HCT116 (cell line): ENCODE data around the gene SLC45A2. TPM values are rescaled to one million over a fixed set of nuclear protein-coding genes. Genes with fewer than 3 reads are reported as not detected.

ENCODE experiments used
- ATAC-seq: fragments of 200-7000 bp; cut with Tn5 transposase; 2 replicates; pipeline ENCODE4 v1.9.1; 2020; ENCODE audit warnings: mild to moderate bottlenecking, moderate library complexity
- BruUV-seq: library from RNA; stranded (reverse); fragments of 400-500 nt; replicated peaks from 2 replicates; lab custom pipeline; 2021; lab: Mats Ljungman, UMichigan
- CTCF ChIA-PET: fragments of 300-600 bp; sonication (Branson Sonifier 250); formaldehyde crosslinking; loops from one replicate; lab custom pipeline; 2021; ENCODE audit warnings: antibody characterized with exemption; lab: Charles Lee
- POLR2A ChIA-PET: fragments of 300-600, 350-600 bp; sonication (Branson Sonifier 250); formaldehyde crosslinking; loops from one replicate; lab custom pipeline; 2021; ENCODE audit warnings: antibody characterized with exemption; lab: Charles Lee
- RAD21 ChIA-PET, 2 experiments: fragments of 300-600 bp; sonication (Branson Sonifier 250); formaldehyde crosslinking; loops; one replicate each; lab custom pipeline; 2023; ENCODE audit warnings: low total read pairs in 2 of 2; ENCODE audit not compliant: uncharacterized antibody in 2 of 2, unreplicated experiment in 2 of 2, low non-redundant PET in 1 of 2; lab: Charles Lee
- DNase-seq: peaks from one replicate; pipeline ENCODE4 v3.0.0-alpha.2; 2010; ENCODE audit warnings: low read depth, low spot score
- H2AFZ ChIP-seq: fragments of 200-600 bp; shearing (Covaris generic), sonication (generic); 2 replicates; pipeline ENCODE4 v1.6.1; 2017; ENCODE audit warnings: low read depth, mixed run types, mixed read lengths, antibody characterized with exemption, low read length; ENCODE audit not compliant: poor library complexity, severe bottlenecking
- H3K27ac ChIP-seq: 2 replicates; pipeline ENCODE4 v1.5.1; 2012; ENCODE audit warnings: low read depth, low read length
- H3K27me3 ChIP-seq: fragments of 200-600 bp; sonication (generic); 2 replicates; pipeline ENCODE4 v1.6.1; 2016; ENCODE audit warnings: mixed run types, low read length, mixed read lengths; ENCODE audit not compliant: insufficient read depth
- H3K36me3 ChIP-seq, 2 experiments: fragments of 200-500 bp in 1 of 2; fragments of 200-600 bp in 1 of 2; sonication (Bioruptor generic) in 1 of 2; sonication (generic) in 1 of 2; 2 replicates each; pipeline versions ENCODE4 v1.5.1 to v1.6.1; 2014 to 2016; ENCODE audit warnings: low read length in 2 of 2, inconsistent platforms in 1 of 2, mixed read lengths in 1 of 2, mixed run types in 1 of 2; ENCODE audit not compliant: insufficient read depth in 2 of 2, control insufficient read depth in 1 of 2
- H3K4me1 ChIP-seq, 2 experiments: fragments of 200-600 bp in 1 of 2; sonication (generic) in 1 of 2; 2 replicates each; pipeline versions ENCODE4 v1.5.1 to v1.6.1; 2012 to 2017; ENCODE audit warnings: low read length in 2 of 2, inconsistent platforms in 1 of 2, mild to moderate bottlenecking in 1 of 2, mixed read lengths in 1 of 2, mixed run types in 1 of 2, moderate library complexity in 1 of 2; ENCODE audit not compliant: insufficient read depth in 2 of 2, control insufficient read depth in 1 of 2
- H3K4me2 ChIP-seq: fragments of 200-600 bp; sonication (generic); 2 replicates; pipeline ENCODE4 v1.6.1; 2017; ENCODE audit warnings: mixed run types, low read length, mixed read lengths
- H3K4me3 ChIP-seq, 2 experiments: fragments of 200-600 bp in 1 of 2; sonication (generic) in 1 of 2; replicated peaks in 1 of 2; 2 replicates each; pipeline ENCODE4 v1.5.1; 2011 to 2016; ENCODE audit warnings: low read length in 2 of 2, control low read depth in 1 of 2, low read depth in 1 of 2, mild to moderate bottlenecking in 1 of 2, mixed read lengths in 1 of 2, mixed run types in 1 of 2
- H3K79me2 ChIP-seq: fragments of 200-600 bp; sonication (generic); 2 replicates; pipeline ENCODE4 v1.6.1; 2017; ENCODE audit warnings: mild to moderate bottlenecking, mixed run types, low read length, moderate library complexity, mixed read lengths; ENCODE audit not compliant: insufficient read depth
- H3K9ac ChIP-seq: fragments of 200-600 bp; sonication (generic); 2 replicates; pipeline ENCODE4 v1.6.1; 2016; ENCODE audit warnings: low read length, mixed read lengths
- H3K9me2 ChIP-seq: fragments of 200-600 bp; sonication (generic), shearing (Covaris generic); 2 replicates; pipeline ENCODE4 v1.6.1; 2017; ENCODE audit warnings: mixed run types, mild to moderate bottlenecking, moderate library complexity; ENCODE audit not compliant: insufficient read depth
- H3K9me3 ChIP-seq, 2 experiments: fragments of 200-500 bp in 1 of 2; fragments of 200-600 bp in 1 of 2; sonication (Bioruptor generic) in 1 of 2; sonication (generic) in 1 of 2; 2 replicates each; pipeline ENCODE4 v1.6.1; 2014 to 2017; ENCODE audit warnings: low read length in 2 of 2, mixed read lengths in 2 of 2, inconsistent platforms in 1 of 2, low read depth in 1 of 2, mild to moderate bottlenecking in 1 of 2, mixed run types in 1 of 2, moderate library complexity in 1 of 2; ENCODE audit not compliant: control insufficient read depth in 1 of 2, insufficient read depth in 1 of 2
- H4K20me1 ChIP-seq: fragments of 200-600 bp; sonication (generic), shearing (Covaris generic); 2 replicates; pipeline ENCODE4 v1.6.1; 2017; ENCODE audit warnings: mixed run types, mild to moderate bottlenecking, moderate library complexity; ENCODE audit not compliant: insufficient read depth
- CEBPB ChIP-seq: IDR thresholded peaks from 2 replicates; pipeline ENCODE4 v1.6.1; 2012; ENCODE audit warnings: low read depth
- ELF1 ChIP-seq: IDR thresholded peaks from 2 replicates; pipeline ENCODE4 v1.6.1; 2012; ENCODE audit warnings: low read depth, borderline replicate concordance
- FOSL1 ChIP-seq: IDR thresholded peaks from 2 replicates; pipeline ENCODE4 v1.6.1; 2012; ENCODE audit warnings: low read depth
- JUND ChIP-seq: IDR thresholded peaks from 2 replicates; pipeline ENCODE4 v1.6.1; 2012
- POLR2AphosphoS5 ChIP-seq: IDR thresholded peaks from 2 replicates; pipeline ENCODE4 v1.6.1; 2011; ENCODE audit warnings: mild to moderate bottlenecking, low read depth, low read length, moderate library complexity
- SIN3A ChIP-seq: IDR thresholded peaks from 2 replicates; pipeline ENCODE4 v1.6.1; 2012; ENCODE audit warnings: low read depth
- TCF7L2 ChIP-seq: IDR thresholded peaks from 2 replicates; pipeline ENCODE4 v1.7.0; 2011; ENCODE audit warnings: borderline replicate concordance, inconsistent platforms; ENCODE audit not compliant: insufficient read depth, insufficient read length; ENCODE audit errors: extremely low read depth
- YY1 ChIP-seq: IDR thresholded peaks from 2 replicates; pipeline ENCODE4 v1.6.1; 2011; ENCODE audit warnings: low read length, low read depth, moderate library complexity, mild to moderate bottlenecking; ENCODE audit not compliant: insufficient replicate concordance; ENCODE audit errors: extremely low read depth
- ZNF274 ChIP-seq: fragments of 200-500 bp; sonication (Bioruptor generic); IDR thresholded peaks from 2 replicates; pipeline ENCODE4 v1.6.1; 2014; ENCODE audit warnings: mild to moderate bottlenecking, low read depth, low read length, inconsistent platforms
- intact Hi-C: fragments of 100-400 bp; cut with micrococcal nuclease; formaldehyde crosslinking; loops from 2 replicates; pipeline ENCODE4 v1.10.0; 2022
- total RNA-seq: library from RNA; stranded (reverse); gene quantifications from one replicate; pipeline ENCODE4 v1.2.1, GENCODE V29; 2021; ENCODE audit not compliant: unreplicated experiment

Gene SLC45A2
- total RNA-seq, 1 experiment from 2014 or later = not detected

DNA sequence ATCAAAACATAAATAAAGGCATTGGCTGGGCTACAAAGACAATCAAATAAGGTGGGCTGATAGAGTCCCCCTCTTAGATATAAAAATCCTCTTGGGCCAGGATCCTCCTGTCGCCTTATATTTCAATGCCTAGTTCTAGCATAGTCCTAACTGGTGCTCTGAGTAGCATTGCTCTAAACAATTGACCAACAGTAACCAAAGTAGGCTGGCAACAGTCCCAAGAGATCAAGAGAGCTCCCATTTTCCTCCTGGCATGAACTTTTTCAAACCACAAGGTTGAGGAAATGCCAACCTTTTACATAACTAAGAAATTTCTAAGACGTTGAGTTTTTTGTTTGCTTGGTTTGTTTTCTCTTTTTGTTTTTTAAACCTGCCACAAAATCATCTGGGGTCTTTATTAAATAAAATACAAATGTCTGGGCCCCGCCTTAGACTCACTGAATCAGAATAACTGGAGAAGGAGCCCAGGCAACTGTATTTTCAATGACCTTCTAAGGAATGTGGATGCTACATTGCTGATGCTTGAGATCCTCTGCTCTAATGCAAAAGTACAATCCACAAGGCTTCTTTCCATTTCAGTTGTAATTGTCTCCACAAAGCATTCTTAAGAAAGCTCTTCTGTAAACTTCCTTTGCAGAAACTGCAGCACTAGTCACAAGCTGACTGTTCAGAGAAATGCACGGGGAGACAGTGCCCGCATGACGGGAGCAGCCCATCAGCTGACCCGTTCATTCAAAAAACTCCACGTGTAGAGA lies 2.9 kb downstream of the SLC45A2 start:
- Histone ChIP-seq H3K4me2 (no peak overlapping the region), H3K36me3 (no peaks in the 10 kb centered on the region), H3K79me2 (no peaks in the 10 kb centered on the region), H4K20me1 (no peaks in the 10 kb centered on the region), H3K27me3 (no peaks in the 10 kb centered on the region), H3K9me3 (no peaks in the 10 kb centered on the region), H3K27ac (no peak overlapping the region), H3K9ac (no peak overlapping the region), H2AFZ (no peak overlapping the region), H3K4me3 (no peak overlapping the region), H3K9me2 (no peaks in the 10 kb centered on the region), H3K4me1 (no peaks in the 10 kb centered on the region)
- CTCF ChIA-PET = no interaction called here
- POLR2A ChIA-PET = no interaction called here
- no peak for DNase-seq
- RAD21 ChIA-PET = no interaction called here
- TF ChIP-seq ELF1 (no peak), CEBPB (no peak), YY1 (no peak), FOSL1 (no peak), SIN3A (no peak), TCF7L2 (no peak), ZNF274 (no peak), JUND (no peak)
- no peak for ATAC-seq
- no TSS peak for BruUV-seq
- intact Hi-C loops = no loop called here

DNA sequence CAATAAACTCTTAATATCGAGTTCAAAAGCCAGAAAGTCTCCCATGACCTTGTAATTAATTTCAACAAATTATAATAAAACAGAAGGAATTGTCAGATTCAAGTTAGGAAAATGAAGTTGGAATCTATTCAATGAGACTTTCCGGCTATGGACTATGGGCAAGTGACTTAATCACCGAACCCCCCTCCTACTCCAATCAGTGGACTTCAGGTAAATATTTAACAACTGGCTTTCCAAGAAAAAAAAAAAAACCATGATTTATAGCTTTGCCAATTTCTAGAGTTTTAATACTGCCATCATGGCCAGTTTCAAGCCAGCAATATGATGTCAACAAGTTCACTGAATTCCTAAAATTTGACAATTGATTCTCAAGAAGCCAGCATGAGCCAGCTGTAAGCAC lies 4.5 kb downstream of the SLC45A2 start:
- CTCF ChIA-PET = no interaction called here
- no peaks in the 10 kb centered on the region for H3K36me3 ChIP-seq
- RAD21 ChIA-PET = no interaction called here

More for the DNA sequence above, 4.5 kb downstream of the SLC45A2 start:
- peaks cover 3% of the 10 kb centered on the region for H3K27me3 ChIP-seq
- H3K4me1 ChIP-seq = no peaks in the 10 kb centered on the region
- H3K4me2 ChIP-seq = no peak overlapping the region
- H4K20me1 ChIP-seq = no peaks in the 10 kb centered on the region
- H3K4me3 ChIP-seq = no peak overlapping the region
- no peak overlapping the region for H2AFZ ChIP-seq
- H3K79me2 ChIP-seq = no peaks in the 10 kb centered on the region
- ATAC-seq (no peak), DNase-seq (no peak)
- POLR2A ChIA-PET = no interaction called here
- no peak overlapping the region for H3K9ac ChIP-seq
- H3K9me3 ChIP-seq = no peaks in the 10 kb centered on the region
- no peak overlapping the region for H3K27ac ChIP-seq
- intact Hi-C loops = no loop called here
- no peaks in the 10 kb centered on the region for H3K9me2 ChIP-seq
- no peak for TF ChIP-seq SIN3A
- no peak for TF ChIP-seq ZNF274
- TF ChIP-seq POLR2AphosphoS5 = no peak
- TF ChIP-seq, all 23 proteins: peak for 0
- no TSS peak for BruUV-seq
